HG02981 (cell line): ENCODE data around the gene PASK.
A peak's percentile ranks its signal among the peaks of the same experiment; 100 is the strongest.
"Not testable (repeated sequence)": the region's sequence is repeated elsewhere in the genome, so short reads cannot be mapped to it uniquely, and the experiment has no call there.

Experiments used
- ATAC-seq: cut with Tn5 transposase; IDR thresholded peaks from one replicate; pipeline ENCODE4 v1.9.1; 2021; ENCODE audit warnings: mild to moderate bottlenecking, moderate library complexity; ENCODE audit not compliant: unreplicated experiment

The PASK gene

GRCh38 chr2:241107031-241107783 is 42.1 kb downstream of the PASK start:
- ATAC-seq, result no peak

- no peak for ATAC-seq
These were observed 43.6 kb downstream of the PASK start for GRCh38 chr2:241105641-241106040.

GRCh38 chr2:241104611-241105010 is 44.7 kb downstream of the PASK start:
- ATAC-seq, result not testable (repeated sequence)

- ATAC-seq, result no peak
These were observed 46.1 kb downstream of the PASK start for GRCh38 chr2:241103176-241103595.

GRCh38 chr2:241102239-241102803 is 47.0 kb downstream of the PASK start, which contains the start of gene MTERF4:
MTERF4 (minus strand) TSS chr2:241102287; CDS start chr2:241102273, 14 bp downstream.
- ATAC-seq, result peak; percentile 88

GRCh38 chr2:241099246-241099645 is 50.0 kb downstream of the PASK start:
- no peak for ATAC-seq

- no peak for ATAC-seq
These were observed 52.3 kb downstream of the PASK start for GRCh38 chr2:241096979-241097378.

GRCh38 chr2:241095594-241096290 is 53.5 kb downstream of the PASK start:
- ATAC-seq, result no peak

GRCh38 chr2:241094924-241095420 is 54.3 kb downstream of the PASK start:
- ATAC-seq, result no peak

- ATAC-seq, result no peak
These were observed 55.1 kb downstream of the PASK start for GRCh38 chr2:241094172-241094571.

- ATAC-seq, result not testable (repeated sequence)
These were observed 56.0 kb downstream of the PASK start for GRCh38 chr2:241093133-241093781.

- ATAC-seq, result no peak
These were observed 56.6 kb downstream of the PASK start for GRCh38 chr2:241092677-241093076.

- no peak for ATAC-seq
These were observed 57.4 kb downstream of the PASK start for GRCh38 chr2:241091734-241092445.

GRCh38 chr2:241091201-241091600 is 58.1 kb downstream of the PASK start:
- no peak for ATAC-seq

- ATAC-seq, result no peak
These were observed 60.2 kb downstream of the PASK start for GRCh38 chr2:241088791-241089732.

- no peak for ATAC-seq
These were observed 60.9 kb downstream of the PASK start for GRCh38 chr2:241088376-241088775.

- peak; percentile 65 for ATAC-seq
These were observed 61.6 kb downstream of the PASK start for GRCh38 chr2:241087420-241088268.

GRCh38 chr2:241084856-241085444 is 64.3 kb downstream of the PASK start:
- no peak for ATAC-seq
